ENCODE data around the gene MBL2.

DNA sequence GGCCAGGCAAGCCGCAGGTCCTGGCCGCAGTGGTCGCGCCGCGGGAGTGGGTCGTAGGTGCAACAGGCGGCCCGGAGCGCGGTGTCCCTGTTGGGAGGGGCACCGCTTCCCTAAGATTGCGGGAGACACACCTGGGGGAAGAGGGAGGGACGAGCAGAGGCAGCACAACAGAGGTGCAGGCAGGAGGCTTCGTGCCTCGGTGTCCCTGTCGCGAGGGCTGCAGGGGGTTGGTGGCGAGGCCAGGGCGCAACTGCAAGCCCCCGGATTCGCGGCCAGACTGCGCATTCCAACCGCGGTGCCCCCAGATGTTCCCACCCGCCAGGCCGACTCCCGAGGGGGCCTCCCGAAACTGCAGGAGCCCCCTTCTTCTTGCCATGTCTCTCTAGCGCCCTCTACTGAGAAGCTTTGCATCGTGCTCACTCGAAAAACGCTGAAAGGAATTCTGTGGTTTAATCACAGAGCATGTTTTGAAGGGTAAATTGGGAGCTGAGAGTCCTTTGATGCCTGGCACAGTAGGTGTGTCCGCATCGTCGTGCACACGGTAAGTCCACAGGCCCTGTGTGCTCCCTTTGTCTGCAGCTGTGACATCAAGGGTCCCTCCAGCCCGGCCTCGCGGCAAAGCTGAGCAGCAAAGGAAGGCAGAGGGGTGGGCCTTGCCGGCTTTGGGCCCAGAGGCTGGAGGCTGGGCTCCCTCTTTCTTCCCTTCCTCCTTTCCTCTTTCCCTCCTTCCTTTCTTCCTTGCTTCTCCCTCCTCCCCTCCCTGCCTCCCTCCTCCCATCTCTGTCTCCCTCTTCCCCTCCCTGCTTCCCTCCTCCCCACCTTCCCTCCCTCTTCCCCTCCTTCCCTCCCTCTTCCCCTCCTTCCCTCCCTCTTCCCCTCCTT lies 6.2 kb upstream of the MBL2 start:
- TF ChIP-seq, protein P1, sequence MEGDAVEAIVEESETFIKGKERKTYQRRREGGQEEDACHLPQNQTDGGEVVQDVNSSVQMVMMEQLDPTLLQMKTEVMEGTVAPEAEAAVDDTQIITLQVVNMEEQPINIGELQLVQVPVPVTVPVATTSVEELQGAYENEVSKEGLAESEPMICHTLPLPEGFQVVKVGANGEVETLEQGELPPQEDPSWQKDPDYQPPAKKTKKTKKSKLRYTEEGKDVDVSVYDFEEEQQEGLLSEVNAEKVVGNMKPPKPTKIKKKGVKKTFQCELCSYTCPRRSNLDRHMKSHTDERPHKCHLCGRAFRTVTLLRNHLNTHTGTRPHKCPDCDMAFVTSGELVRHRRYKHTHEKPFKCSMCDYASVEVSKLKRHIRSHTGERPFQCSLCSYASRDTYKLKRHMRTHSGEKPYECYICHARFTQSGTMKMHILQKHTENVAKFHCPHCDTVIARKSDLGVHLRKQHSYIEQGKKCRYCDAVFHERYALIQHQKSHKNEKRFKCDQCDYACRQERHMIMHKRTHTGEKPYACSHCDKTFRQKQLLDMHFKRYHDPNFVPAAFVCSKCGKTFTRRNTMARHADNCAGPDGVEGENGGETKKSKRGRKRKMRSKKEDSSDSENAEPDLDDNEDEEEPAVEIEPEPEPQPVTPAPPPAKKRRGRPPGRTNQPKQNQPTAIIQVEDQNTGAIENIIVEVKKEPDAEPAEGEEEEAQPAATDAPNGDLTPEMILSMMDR (IDR thresholded peaks at IDR 0.05): no peak
- TF ChIP-seq EZH2 (IDR thresholded peaks at IDR 0.05; ENCODE audit: borderline replicate concordance, insufficient read depth, low read depth, low read length, poor library complexity, severe bottlenecking): no peak

Measured in B cell (primary cell).